OCI-LY7 (cell line): ENCODE results near the gene WDR3. TPM values are rescaled to one million over a fixed set of nuclear protein-coding genes. Genes with fewer than 3 reads are reported as not detected.

ENCODE experiments used
- BruUV-seq: library from RNA; stranded (reverse); fragments of 400-500 nt; replicated peaks from 2 replicates; lab custom pipeline; 2021; lab: Mats Ljungman, UMichigan
- CTCF ChIA-PET: fragments of 300-600 bp; sonication (Branson Sonifier 250); formaldehyde crosslinking; loops from one replicate; lab custom pipeline; 2022; ENCODE audit warnings: antibody characterized with exemption; ENCODE audit not compliant: unreplicated experiment; lab: Charles Lee
- POLR2A ChIA-PET: fragments of 300-600 bp; sonication (Branson Sonifier 250); formaldehyde crosslinking; loops from one replicate; lab custom pipeline; 2022; ENCODE audit warnings: antibody characterized with exemption; lab: Charles Lee
- DNase-seq: peaks from one replicate; pipeline ENCODE4 v3.0.0-alpha.2; 2015; ENCODE audit warnings: low spot score
- H2AFZ ChIP-seq: fragments of 200-600 bp; sonication (generic), shearing (Covaris generic); 2 replicates; pipeline ENCODE4 v1.6.1; 2014; ENCODE audit warnings: mild to moderate bottlenecking, antibody characterized with exemption, low read length, moderate library complexity
- H3K27ac ChIP-seq: fragments of 200-600 bp; sonication (generic); 2 replicates; pipeline ENCODE4 v1.5.1; 2014; ENCODE audit warnings: mixed run types, low read depth, mild to moderate bottlenecking, moderate library complexity, low read length, inconsistent platforms; ENCODE audit not compliant: poor library complexity, severe bottlenecking
- H3K36me3 ChIP-seq: fragments of 200-600 bp; sonication (generic); 2 replicates; pipeline ENCODE4 v1.6.1; 2014; ENCODE audit warnings: mild to moderate bottlenecking, antibody characterized with exemption, low read length, moderate library complexity, mixed read lengths; ENCODE audit not compliant: insufficient read depth
- H3K4me1 ChIP-seq: fragments of 200-600 bp; sonication (generic); 2 replicates; pipeline ENCODE4 v1.5.1; 2014; ENCODE audit warnings: mild to moderate bottlenecking, low read length; ENCODE audit not compliant: insufficient read depth, poor library complexity, severe bottlenecking
- H3K4me2 ChIP-seq: fragments of 200-600 bp; sonication (generic); 2 replicates; pipeline ENCODE4 v1.6.1; 2014; ENCODE audit warnings: mild to moderate bottlenecking, low read length
- H3K4me3 ChIP-seq: fragments of 200-600 bp; sonication (generic); 2 replicates; pipeline ENCODE4 v1.5.1; 2014; ENCODE audit warnings: mild to moderate bottlenecking, low read depth, low read length; ENCODE audit not compliant: poor library complexity, severe bottlenecking
- H3K79me2 ChIP-seq: fragments of 200-600 bp; sonication (generic); 2 replicates; pipeline ENCODE4 v1.6.1; 2016; ENCODE audit warnings: low read depth, mild to moderate bottlenecking, low read length, moderate library complexity, mixed read lengths; ENCODE audit not compliant: insufficient read depth
- H3K9me2 ChIP-seq: fragments of 200-600 bp; sonication (generic); 2 replicates; pipeline ENCODE4 v1.6.1; 2016; ENCODE audit warnings: mild to moderate bottlenecking, low read length, mixed read lengths; ENCODE audit not compliant: insufficient read depth
- H3K9me3 ChIP-seq: fragments of 200-600 bp; sonication (generic); 2 replicates; pipeline ENCODE4 v1.6.1; 2014; ENCODE audit warnings: mild to moderate bottlenecking, mixed run types, low read length, mixed read lengths
- H4K20me1 ChIP-seq: fragments of 200-600 bp; sonication (generic); 2 replicates; pipeline ENCODE4 v1.6.1; 2014; ENCODE audit warnings: mild to moderate bottlenecking, antibody characterized with exemption, low read length, moderate library complexity, mixed read lengths; ENCODE audit not compliant: insufficient read depth
- EZH2phosphoT487 ChIP-seq: fragments of 200-600 bp; sonication (generic); IDR thresholded peaks from 2 replicates; pipeline ENCODE4 v1.6.1; 2018; ENCODE audit warnings: low read depth, borderline replicate concordance, mild to moderate bottlenecking, mixed run types, antibody characterized with exemption, low read length, moderate library complexity, mixed read lengths
- intact Hi-C: fragments of 100-400 bp; cut with micrococcal nuclease; formaldehyde crosslinking; loops from one replicate; pipeline ENCODE4 v1.10.0; 2022; ENCODE audit not compliant: unreplicated experiment
- total RNA-seq, 2 experiments: library from RNA; depleted of rRNA in 1 of 2; stranded (reverse); fragments of >200 nt in 1 of 2; shearing (Covaris generic) in 1 of 2; gene quantifications; 2 replicates each; pipeline ENCODE4 v1.2.3, GENCODE V29; 2014 to 2022
- TF ChIP-seq, protein P1 (sequence below): fragments of 200-600 bp; sonication (generic); conservative IDR thresholded peaks from 2 replicates; pipeline ENCODE4 v1.5.1; 2014; ENCODE audit warnings: mild to moderate bottlenecking, antibody characterized with exemption, low read length, moderate library complexity, mixed read lengths

The WDR3 gene
- total RNA-seq, 2 experiments from 2014 or later = 23.1 to 31.4 TPM

DNA sequence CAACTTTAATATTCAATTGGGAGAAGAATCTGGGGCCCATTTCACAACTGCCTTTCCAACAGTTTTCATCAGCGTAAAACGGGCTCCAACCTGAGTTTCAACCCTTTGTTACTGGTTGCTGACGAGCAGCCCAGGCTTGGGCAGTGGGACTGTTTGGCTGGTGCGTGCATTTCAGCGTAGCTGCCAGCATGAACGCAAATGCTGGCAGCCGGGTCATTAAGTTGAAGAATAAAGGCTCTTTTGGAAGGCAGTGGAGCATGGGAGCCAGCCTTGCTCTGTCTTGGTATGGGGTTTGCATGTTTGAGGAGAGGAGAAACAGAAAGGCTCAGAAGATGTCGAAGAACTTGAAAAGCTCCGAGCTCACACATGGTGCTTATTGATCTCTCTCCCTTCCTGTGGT, 40.7 kb downstream of the WDR3 start:
- CTCF ChIA-PET = no interaction called here
- DNase-seq = no peak
- no peaks in the 10 kb centered on the region for H4K20me1 ChIP-seq
- H3K79me2 ChIP-seq = no peaks in the 10 kb centered on the region
- no peak overlapping the region for H2AFZ ChIP-seq
- TF ChIP-seq, protein P1, sequence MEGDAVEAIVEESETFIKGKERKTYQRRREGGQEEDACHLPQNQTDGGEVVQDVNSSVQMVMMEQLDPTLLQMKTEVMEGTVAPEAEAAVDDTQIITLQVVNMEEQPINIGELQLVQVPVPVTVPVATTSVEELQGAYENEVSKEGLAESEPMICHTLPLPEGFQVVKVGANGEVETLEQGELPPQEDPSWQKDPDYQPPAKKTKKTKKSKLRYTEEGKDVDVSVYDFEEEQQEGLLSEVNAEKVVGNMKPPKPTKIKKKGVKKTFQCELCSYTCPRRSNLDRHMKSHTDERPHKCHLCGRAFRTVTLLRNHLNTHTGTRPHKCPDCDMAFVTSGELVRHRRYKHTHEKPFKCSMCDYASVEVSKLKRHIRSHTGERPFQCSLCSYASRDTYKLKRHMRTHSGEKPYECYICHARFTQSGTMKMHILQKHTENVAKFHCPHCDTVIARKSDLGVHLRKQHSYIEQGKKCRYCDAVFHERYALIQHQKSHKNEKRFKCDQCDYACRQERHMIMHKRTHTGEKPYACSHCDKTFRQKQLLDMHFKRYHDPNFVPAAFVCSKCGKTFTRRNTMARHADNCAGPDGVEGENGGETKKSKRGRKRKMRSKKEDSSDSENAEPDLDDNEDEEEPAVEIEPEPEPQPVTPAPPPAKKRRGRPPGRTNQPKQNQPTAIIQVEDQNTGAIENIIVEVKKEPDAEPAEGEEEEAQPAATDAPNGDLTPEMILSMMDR = no peak
- no peak for TF ChIP-seq EZH2phosphoT487
- H3K27ac ChIP-seq = no peak overlapping the region
- no peaks in the 10 kb centered on the region for H3K9me3 ChIP-seq
- H3K4me3 ChIP-seq = no peak overlapping the region
- no peaks in the 10 kb centered on the region for H3K4me1 ChIP-seq
- intact Hi-C loops = no loop called here
- H3K4me2 ChIP-seq = no peak overlapping the region
- no peaks in the 10 kb centered on the region for H3K9me2 ChIP-seq
- no TSS peak for BruUV-seq
- no peaks in the 10 kb centered on the region for H3K36me3 ChIP-seq
- POLR2A ChIA-PET = interaction anchor here (1.3 kb wide), 1 partner anchor 10 kb away, joined by 3 read pairs; no protein-coding TSS in a partner anchor

DNA sequence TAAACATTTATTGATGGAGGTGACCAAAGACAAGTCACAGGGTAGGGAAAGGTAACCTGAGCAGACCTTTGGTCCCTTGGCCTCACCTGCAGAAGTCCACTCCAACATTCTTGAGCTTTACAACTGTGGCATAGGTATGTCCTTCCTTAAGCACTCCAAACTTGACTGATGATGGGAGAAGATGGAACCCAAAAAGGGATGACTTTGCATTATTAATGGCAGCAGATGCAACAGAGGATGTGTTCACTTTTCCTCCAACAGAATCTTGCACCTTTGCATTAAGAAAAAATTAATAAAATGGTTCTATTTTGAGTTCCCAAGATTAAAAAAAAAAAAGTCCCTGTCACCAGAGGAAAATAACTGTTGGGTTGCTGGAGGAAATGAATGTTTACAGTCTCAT, 42.2 kb downstream of the WDR3 start:
- BruUV-seq = no TSS peak
- intact Hi-C loops = no loop called here
- Histone ChIP-seq H4K20me1 (no peaks in the 10 kb centered on the region), H3K4me2 (no peak overlapping the region), H3K27ac (no peak overlapping the region), H3K4me1 (no peaks in the 10 kb centered on the region), H3K9me2 (no peaks in the 10 kb centered on the region), H2AFZ (no peak overlapping the region), H3K4me3 (no peak overlapping the region), H3K79me2 (no peaks in the 10 kb centered on the region), H3K36me3 (no peaks in the 10 kb centered on the region), H3K9me3 (no peaks in the 10 kb centered on the region)
- CTCF ChIA-PET = no interaction called here
- no peak for DNase-seq
- POLR2A ChIA-PET = no interaction called here
- no peak for TF ChIP-seq EZH2phosphoT487
- TF ChIP-seq, protein P1 = no peak

DNA sequence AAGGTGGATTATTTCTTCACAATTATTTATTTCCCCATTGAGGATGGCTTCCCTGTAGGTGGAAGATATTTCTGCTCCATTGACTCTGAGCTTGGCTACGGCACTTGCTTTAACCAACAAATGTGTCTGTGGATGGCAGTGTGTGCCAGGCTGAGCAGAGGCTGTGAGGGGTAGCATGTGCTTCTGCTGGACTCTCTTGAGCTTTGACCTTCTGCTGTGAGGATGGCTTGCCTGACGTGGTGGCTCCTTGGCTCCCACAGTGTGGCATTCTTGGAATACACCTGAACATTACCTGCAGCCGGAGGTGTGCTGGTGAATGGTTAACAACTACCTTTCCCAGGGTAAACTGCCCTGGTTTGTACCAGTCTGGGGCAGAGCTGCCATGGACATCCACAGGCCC, 46.8 kb downstream of the WDR3 start:
- DNase-seq = no peak
- Histone ChIP-seq H3K4me1 (no peaks in the 10 kb centered on the region), H3K79me2 (no peaks in the 10 kb centered on the region), H3K9me3 (no peaks in the 10 kb centered on the region), H3K4me3 (no peak overlapping the region), H3K27ac (no peak overlapping the region), H3K4me2 (no peak overlapping the region), H3K9me2 (no peaks in the 10 kb centered on the region), H3K36me3 (no peaks in the 10 kb centered on the region), H2AFZ (no peak overlapping the region), H4K20me1 (no peaks in the 10 kb centered on the region)
- no peak for TF ChIP-seq EZH2phosphoT487
- TF ChIP-seq, protein P1 = no peak
- ChIA-PET CTCF (no interaction called here), POLR2A (interaction anchor here (0.9 kb wide), 1 partner anchor 37 kb away, joined by 3 read pairs; no protein-coding TSS in a partner anchor)
- intact Hi-C loops = no loop called here
- BruUV-seq = no TSS peak
